Measurements from ENCODE around the gene HMSD. TPM values are rescaled to one million over a fixed set of nuclear protein-coding genes. Genes with fewer than 3 reads are reported as not detected.

HMSD gene
- total and polyA plus RNA-seq, 5 donors from 2014 or later, result not detected

DNA sequence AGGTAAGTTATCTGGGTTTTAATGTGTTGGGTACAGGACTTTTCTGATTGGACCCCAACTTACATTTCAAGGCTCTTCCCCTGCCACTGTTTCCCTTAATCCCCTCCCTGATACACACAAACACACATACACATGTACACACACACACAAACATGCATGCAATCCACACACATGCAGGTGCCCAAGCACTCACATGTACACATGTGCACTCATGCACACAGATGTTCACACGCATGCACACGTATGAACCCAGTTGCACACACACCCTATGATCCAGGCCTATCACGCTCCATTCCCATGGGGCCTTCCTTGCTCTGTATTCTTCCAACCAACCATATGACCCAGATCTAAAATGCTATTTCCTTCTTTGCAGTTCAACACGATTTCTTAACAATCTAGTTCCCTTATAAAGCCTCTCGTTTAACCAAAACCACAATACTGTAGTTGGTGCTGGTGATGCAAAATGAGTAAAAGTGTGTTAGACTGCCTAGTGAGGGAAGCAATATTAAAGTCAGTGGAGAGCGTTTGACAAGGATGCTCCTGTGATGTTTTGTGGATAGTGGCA lies 31.9 kb downstream of the HMSD start:
- peaks cover 34% of the 10 kb centered on the region for H3K36me3 Mint-ChIP-seq
- Histone ChIP-seq H3K27ac (ENCODE audit: insufficient read depth, low read length, poor library complexity, severe bottlenecking) (no peak overlapping the region), H3K36me3 (ENCODE audit: control insufficient read depth, insufficient read depth, low read length) (peaks cover 37% of the 10 kb centered on the region), H3K4me3 (ENCODE audit: low read depth, low read length) (no peak overlapping the region), H3K27me3 (ENCODE audit: control insufficient read depth, insufficient read depth, low read length) (no peaks in the 10 kb centered on the region), H3K4me1 (ENCODE audit: control insufficient read depth, insufficient read depth, low read length, poor library complexity, severe bottlenecking) (peaks cover 3% of the 10 kb centered on the region), H3K9me3 (ENCODE audit: control insufficient read depth in 2 of 2, low read length in 2 of 2) (no peaks in the 10 kb centered on the region)
- H3K9me3 Mint-ChIP-seq, result no peaks in the 10 kb centered on the region
- H3K4me1 Mint-ChIP-seq, result peaks cover 5 to 11% (median 9%) of the 10 kb centered on the region in 4 donors
- no peak overlapping the region for H3K4me3 Mint-ChIP-seq
- peak overlapping the region in 1 of 3 donors; percentile 84 for H3K27ac Mint-ChIP-seq
- DNase-seq, result no peak
- no peak for ATAC-seq (ENCODE audit: low read depth in 2 of 2)
- H3K27me3 Mint-ChIP-seq, result no peaks in the 10 kb centered on the region

DNA sequence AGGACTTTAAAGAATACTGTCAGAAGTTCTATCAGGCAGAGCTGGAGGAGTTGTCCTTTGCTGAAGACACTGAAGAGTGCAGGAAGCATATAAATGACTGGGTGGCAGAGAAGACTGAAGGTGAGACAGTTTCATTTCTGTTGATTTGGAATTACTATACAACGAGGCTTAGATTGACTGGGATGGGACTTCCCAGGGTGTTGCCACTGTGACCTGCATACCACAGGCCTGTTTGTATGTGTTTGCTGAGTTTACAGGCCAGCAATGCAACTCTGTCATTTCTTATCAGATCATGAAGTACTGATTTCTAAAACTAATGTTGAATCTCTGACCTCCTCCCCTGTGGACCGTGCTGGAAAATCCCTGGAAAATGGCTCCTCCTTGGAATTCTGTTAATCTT lies 32.6 kb downstream of the HMSD start:
- DNase-seq, result no peak
- H3K4me3 ChIP-seq (ENCODE audit: low read depth, low read length), result no peak overlapping the region
- Mint-ChIP-seq H3K27me3 (no peaks in the 10 kb centered on the region), H3K9me3 (no peaks in the 10 kb centered on the region), H3K4me1 (peaks cover 5 to 11% (median 9%) of the 10 kb centered on the region in 4 donors), H3K27ac (peak overlapping the region in 1 of 3 donors; percentile 14), H3K4me3 (no peak overlapping the region), H3K36me3 (peaks cover 34% of the 10 kb centered on the region)
- H3K4me1 ChIP-seq (ENCODE audit: control insufficient read depth, insufficient read depth, low read length, poor library complexity, severe bottlenecking), result peaks cover 3% of the 10 kb centered on the region
- no peak overlapping the region for H3K27ac ChIP-seq (ENCODE audit: insufficient read depth, low read length, poor library complexity, severe bottlenecking)
- no peak for ATAC-seq (ENCODE audit: low read depth in 2 of 2)
- no peaks in the 10 kb centered on the region for H3K27me3 ChIP-seq (ENCODE audit: control insufficient read depth, insufficient read depth, low read length)
- H3K9me3 ChIP-seq (ENCODE audit: control insufficient read depth in 2 of 2, low read length in 2 of 2), result no peaks in the 10 kb centered on the region
- peaks cover 39% of the 10 kb centered on the region for H3K36me3 ChIP-seq (ENCODE audit: control insufficient read depth, insufficient read depth, low read length)

DNA sequence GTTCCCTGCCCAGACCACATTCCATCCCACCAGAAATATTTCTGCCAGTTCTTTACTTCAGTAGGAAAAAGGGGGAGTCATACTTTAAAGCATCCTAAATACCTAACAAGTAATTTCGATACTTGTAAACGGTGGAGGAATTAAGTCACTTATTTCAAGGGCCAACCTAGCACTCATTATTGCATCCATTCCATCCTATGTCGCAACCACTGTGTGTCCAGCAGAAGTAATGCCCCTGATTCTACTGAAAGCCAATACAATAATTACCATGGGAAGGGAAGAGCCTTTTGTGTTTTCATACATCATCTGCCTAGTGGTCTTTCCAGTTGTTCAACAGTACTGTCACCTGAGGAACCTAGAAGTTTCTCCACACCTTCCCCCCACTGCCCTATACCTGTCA lies 33.3 kb downstream of the HMSD start:
- Histone ChIP-seq H3K27ac (ENCODE audit: insufficient read depth, low read length, poor library complexity, severe bottlenecking) (no peak overlapping the region), H3K4me1 (ENCODE audit: control insufficient read depth, insufficient read depth, low read length, poor library complexity, severe bottlenecking) (peaks cover 3% of the 10 kb centered on the region), H3K9me3 (ENCODE audit: control insufficient read depth in 2 of 2, low read length in 2 of 2) (no peaks in the 10 kb centered on the region), H3K4me3 (ENCODE audit: low read depth, low read length) (no peak overlapping the region), H3K27me3 (ENCODE audit: control insufficient read depth, insufficient read depth, low read length) (no peaks in the 10 kb centered on the region), H3K36me3 (ENCODE audit: control insufficient read depth, insufficient read depth, low read length) (peaks cover 46% of the 10 kb centered on the region)
- Mint-ChIP-seq H3K4me1 (peaks cover 5 to 11% (median 8%) of the 10 kb centered on the region in 4 donors), H3K27ac (peak overlapping the region in 2 of 3 donors; percentile 50 to 65), H3K27me3 (no peaks in the 10 kb centered on the region), H3K36me3 (peaks cover 37% of the 10 kb centered on the region), H3K9me3 (no peaks in the 10 kb centered on the region), H3K4me3 (no peak overlapping the region)
- ATAC-seq (ENCODE audit: low read depth in 2 of 2) (no peak), DNase-seq (no peak)

GRCh38 chr18:63986885-63987284 lies 37.8 kb downstream of the HMSD start:
- Mint-ChIP-seq H3K27me3 (no peaks in the 10 kb centered on the region), H3K36me3 (peaks cover 50% of the 10 kb centered on the region), H3K27ac (no peak overlapping the region), H3K4me1 (no peaks in the 10 kb centered on the region), H3K4me3 (no peak overlapping the region), H3K9me3 (no peaks in the 10 kb centered on the region)
- Histone ChIP-seq H3K36me3 (ENCODE audit: control insufficient read depth, insufficient read depth, low read length) (peaks cover 42% of the 10 kb centered on the region), H3K9me3 (ENCODE audit: control insufficient read depth in 2 of 2, low read length in 2 of 2) (no peaks in the 10 kb centered on the region), H3K27me3 (ENCODE audit: control insufficient read depth, insufficient read depth, low read length) (no peaks in the 10 kb centered on the region), H3K4me3 (ENCODE audit: low read depth, low read length) (no peak overlapping the region), H3K27ac (ENCODE audit: insufficient read depth, low read length, poor library complexity, severe bottlenecking) (no peak overlapping the region), H3K4me1 (ENCODE audit: control insufficient read depth, insufficient read depth, low read length, poor library complexity, severe bottlenecking) (no peaks in the 10 kb centered on the region)
- ATAC-seq (ENCODE audit: low read depth in 2 of 2) (no peak), DNase-seq (no peak)

- no peak overlapping the region for H3K4me3 Mint-ChIP-seq
- H3K27ac Mint-ChIP-seq, result peak overlapping the region in 1 of 3 donors; percentile 7
- no peaks in the 10 kb centered on the region for H3K27me3 ChIP-seq (ENCODE audit: control insufficient read depth, insufficient read depth, low read length)
- H3K4me1 ChIP-seq (ENCODE audit: control insufficient read depth, insufficient read depth, low read length, poor library complexity, severe bottlenecking), result no peaks in the 10 kb centered on the region
- DNase-seq (no peak), ATAC-seq (ENCODE audit: low read depth in 2 of 2) (no peak)
- H3K4me3 ChIP-seq (ENCODE audit: low read depth, low read length), result no peak overlapping the region
- no peaks in the 10 kb centered on the region for H3K9me3 ChIP-seq (ENCODE audit: control insufficient read depth in 2 of 2, low read length in 2 of 2)
- peaks cover 34% of the 10 kb centered on the region for H3K36me3 ChIP-seq (ENCODE audit: control insufficient read depth, insufficient read depth, low read length)
- peaks cover 0 to 2% (median 0%) of the 10 kb centered on the region in 7 donors for H3K9me3 Mint-ChIP-seq
- H3K4me1 Mint-ChIP-seq, result no peaks in the 10 kb centered on the region
- peaks cover 42% of the 10 kb centered on the region for H3K36me3 Mint-ChIP-seq
- no peak overlapping the region for H3K27ac ChIP-seq (ENCODE audit: insufficient read depth, low read length, poor library complexity, severe bottlenecking)
- no peaks in the 10 kb centered on the region for H3K27me3 Mint-ChIP-seq
These were observed 38.6 kb downstream of the HMSD start for GRCh38 chr18:63987743-63988142.

DNA sequence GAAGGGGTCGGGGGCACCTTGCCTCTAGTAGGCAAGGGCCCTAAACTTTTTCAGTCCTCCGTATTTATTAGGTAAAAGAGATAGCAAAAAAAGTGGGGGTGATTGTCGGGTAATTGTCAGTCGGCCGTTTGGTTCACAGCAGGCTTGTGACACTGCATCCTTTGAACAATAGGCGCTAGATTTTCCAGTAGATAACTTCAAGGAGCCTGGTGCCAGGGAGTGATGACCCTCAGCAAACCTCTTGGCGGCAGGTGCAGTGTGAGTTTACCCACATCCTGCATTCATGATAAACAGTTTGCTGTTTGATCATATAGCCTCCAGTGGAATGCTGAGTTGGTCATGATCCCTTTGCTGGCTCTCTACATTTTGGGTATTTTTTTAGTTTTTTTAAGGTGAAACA lies 43.6 kb downstream of the HMSD start:
- DNase-seq (no peak), ATAC-seq (ENCODE audit: low read depth in 2 of 2) (no peak)
- Mint-ChIP-seq H3K36me3 (peaks cover 19% of the 10 kb centered on the region), H3K4me3 (no peak overlapping the region), H3K4me1 (no peaks in the 10 kb centered on the region), H3K27ac (no peak overlapping the region), H3K9me3 (peaks cover 0 to 18% (median 5%) of the 10 kb centered on the region in 7 donors), H3K27me3 (no peaks in the 10 kb centered on the region)
- no peaks in the 10 kb centered on the region for H3K4me1 ChIP-seq (ENCODE audit: control insufficient read depth, insufficient read depth, low read length, poor library complexity, severe bottlenecking)
- peaks cover 2% of the 10 kb centered on the region for H3K36me3 ChIP-seq (ENCODE audit: control insufficient read depth, insufficient read depth, low read length)
- no peak overlapping the region for H3K27ac ChIP-seq (ENCODE audit: insufficient read depth, low read length, poor library complexity, severe bottlenecking)
- H3K9me3 ChIP-seq (ENCODE audit: control insufficient read depth in 2 of 2, low read length in 2 of 2), result peaks cover 16 to 22% of the 10 kb centered on the region in 2 experiments
- H3K27me3 ChIP-seq (ENCODE audit: control insufficient read depth, insufficient read depth, low read length), result no peaks in the 10 kb centered on the region
- no peak overlapping the region for H3K4me3 ChIP-seq (ENCODE audit: low read depth, low read length)

DNA sequence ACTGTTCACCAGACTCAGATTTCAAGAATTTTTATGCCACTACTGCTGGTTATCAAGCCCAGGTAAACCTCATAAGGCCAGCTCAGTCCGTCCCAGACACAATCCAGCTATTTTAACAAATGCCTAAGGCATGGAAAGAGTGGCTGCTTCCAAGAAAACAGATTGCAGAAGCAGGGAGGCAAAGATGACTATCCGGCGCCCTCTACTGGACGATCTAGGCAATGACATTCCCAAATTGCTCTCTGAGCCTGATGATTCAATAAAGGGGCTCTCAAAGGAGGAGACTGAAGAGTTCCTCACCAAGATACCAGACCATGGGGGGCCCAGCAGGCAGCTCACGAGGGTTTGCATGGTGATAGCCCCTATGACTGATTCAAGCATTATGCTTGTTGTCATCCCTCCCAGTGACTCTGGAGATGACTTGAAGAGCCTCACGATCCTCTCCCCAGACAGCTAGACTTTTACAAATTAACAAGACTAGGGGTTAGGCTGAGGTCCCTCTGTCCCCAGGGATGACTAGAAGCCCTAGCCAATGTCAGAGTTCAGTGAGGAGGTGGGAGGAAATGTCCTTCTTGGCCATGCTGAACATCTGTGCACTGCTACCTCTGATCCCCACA lies 45.8 kb downstream of the HMSD start:
- Mint-ChIP-seq H3K4me1 (no peaks in the 10 kb centered on the region), H3K9me3 (peaks cover 0 to 18% (median 6%) of the 10 kb centered on the region in 7 donors), H3K4me3 (no peak overlapping the region), H3K27me3 (no peaks in the 10 kb centered on the region), H3K27ac (no peak overlapping the region), H3K36me3 (peaks cover 7% of the 10 kb centered on the region)
- Histone ChIP-seq H3K4me3 (ENCODE audit: low read depth, low read length) (no peak overlapping the region), H3K36me3 (ENCODE audit: control insufficient read depth, insufficient read depth, low read length) (no peaks in the 10 kb centered on the region), H3K27ac (ENCODE audit: insufficient read depth, low read length, poor library complexity, severe bottlenecking) (no peak overlapping the region), H3K9me3 (ENCODE audit: control insufficient read depth in 2 of 2, low read length in 2 of 2) (peaks cover 16 to 22% of the 10 kb centered on the region in 2 experiments), H3K4me1 (ENCODE audit: control insufficient read depth, insufficient read depth, low read length, poor library complexity, severe bottlenecking) (no peaks in the 10 kb centered on the region), H3K27me3 (ENCODE audit: control insufficient read depth, insufficient read depth, low read length) (no peaks in the 10 kb centered on the region)
- ATAC-seq (ENCODE audit: low read depth in 2 of 2) (peak in 1 of 2 donors; percentile 31), DNase-seq (peak in 2 of 3 donors; percentile 24 to 38)

DNA sequence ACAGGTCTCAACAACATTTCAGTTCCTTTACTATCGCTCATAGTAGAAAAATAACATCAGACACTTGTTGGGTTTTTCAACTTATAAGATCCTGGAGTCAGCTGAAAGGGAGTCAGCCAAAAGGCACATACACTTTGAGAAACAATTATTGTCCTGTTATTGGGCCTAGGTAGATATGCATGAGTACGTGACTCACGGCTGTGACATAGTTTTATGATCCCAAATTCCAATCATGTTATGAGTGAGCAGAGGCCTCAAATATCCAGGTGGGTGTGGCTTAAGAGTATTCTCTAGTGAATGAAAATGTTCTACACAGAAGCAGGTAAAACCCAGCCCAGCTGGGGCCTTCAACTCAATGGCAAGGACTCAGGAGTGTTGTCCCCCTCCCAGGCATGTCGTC lies 47.9 kb downstream of the HMSD start:
- Mint-ChIP-seq H3K9me3 (peaks cover 0 to 18% (median 6%) of the 10 kb centered on the region in 7 donors), H3K4me1 (no peaks in the 10 kb centered on the region), H3K27me3 (peaks cover 3% of the 10 kb centered on the region), H3K36me3 (no peaks in the 10 kb centered on the region), H3K27ac (no peak overlapping the region), H3K4me3 (no peak overlapping the region)
- no peaks in the 10 kb centered on the region for H3K27me3 ChIP-seq (ENCODE audit: control insufficient read depth, insufficient read depth, low read length)
- DNase-seq, result no peak
- H3K27ac ChIP-seq (ENCODE audit: insufficient read depth, low read length, poor library complexity, severe bottlenecking), result no peak overlapping the region
- no peak for ATAC-seq (ENCODE audit: low read depth in 2 of 2)
- no peaks in the 10 kb centered on the region for H3K36me3 ChIP-seq (ENCODE audit: control insufficient read depth, insufficient read depth, low read length)
- H3K4me1 ChIP-seq (ENCODE audit: control insufficient read depth, insufficient read depth, low read length, poor library complexity, severe bottlenecking), result no peaks in the 10 kb centered on the region
- peaks cover 16 to 22% of the 10 kb centered on the region in 2 experiments for H3K9me3 ChIP-seq (ENCODE audit: control insufficient read depth in 2 of 2, low read length in 2 of 2)
- no peak overlapping the region for H3K4me3 ChIP-seq (ENCODE audit: low read depth, low read length)
